ENCODE measurements around the gene LAMA1.

Gene LAMA1

DNA sequence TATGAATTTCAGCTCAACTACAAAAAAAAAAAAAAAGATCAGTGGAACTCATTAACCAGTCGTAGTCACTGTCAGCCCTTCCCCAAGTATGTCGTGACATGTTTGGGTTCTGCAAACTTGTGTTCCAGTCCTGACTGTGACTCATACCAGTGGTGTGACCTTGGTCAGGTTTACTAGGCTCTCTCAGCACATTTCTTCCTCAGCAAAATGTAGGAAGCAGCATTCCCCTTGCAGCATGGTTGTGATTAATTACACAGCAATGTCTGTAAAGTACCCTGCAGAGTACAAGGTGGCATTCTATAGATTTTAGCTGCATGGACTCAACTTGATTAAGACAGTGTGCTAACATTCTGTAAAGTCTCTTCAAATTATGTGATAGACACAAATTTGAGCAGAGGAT, 156.9 kb downstream of the LAMA1 start:
- Histone ChIP-seq H3K36me3 (ENCODE audit: control insufficient read depth in 1 of 2, insufficient read depth in 2 of 2, low read length in 2 of 2) (peaks cover 32 to 59% of the 10 kb centered on the region in 2 experiments), H3K9ac (ENCODE audit: low read length) (no peak overlapping the region), H2BK12ac (ENCODE audit: low read length) (no peak overlapping the region), H3K27ac (ENCODE audit: low read depth, low read length) (peak overlapping the region; percentile 52), H4K8ac (ENCODE audit: low read depth, low read length) (no peak overlapping the region), H2AFZ (ENCODE audit: insufficient read depth, low read length, poor library complexity) (no peak overlapping the region), H2BK5ac (ENCODE audit: low read depth, low read length, poor library complexity) (no peak overlapping the region), H3K79me2 (ENCODE audit: control insufficient read depth, insufficient read depth, low read length, poor library complexity) (no peaks in the 10 kb centered on the region), H3K4me2 (ENCODE audit: low read length) (no peak overlapping the region), H3K4me1 (ENCODE audit: control insufficient read depth in 1 of 2, insufficient read depth in 2 of 2, low read length in 2 of 2) (peaks cover 3 to 4% of the 10 kb centered on the region in 2 experiments), H3K79me1 (ENCODE audit: low read length) (no peaks in the 10 kb centered on the region), H4K12ac (ENCODE audit: low read depth, low read length) (no peak overlapping the region), H3K23ac (ENCODE audit: low read length) (no peak overlapping the region), H2AK5ac (ENCODE audit: low read length) (no peak overlapping the region), H3K14ac (ENCODE audit: low read length) (no peak overlapping the region), H3K4me3 (ENCODE audit: low read depth, low read length) (no peak overlapping the region), H3K27me3 (ENCODE audit: insufficient read depth, low read length) (no peaks in the 10 kb centered on the region), H3K9me3 (ENCODE audit: insufficient read depth, low read depth, low read length) (no peaks in the 10 kb centered on the region), H4K91ac (ENCODE audit: low read depth, low read length) (no peak overlapping the region), H2BK120ac (ENCODE audit: insufficient read depth, low read length, poor library complexity) (no peak overlapping the region), H3K4ac (ENCODE audit: low read depth, low read length) (no peak overlapping the region), H3K18ac (ENCODE audit: low read length) (no peak overlapping the region)
- DNase-seq, result peak in 1 of 2 donors; percentile 89
- no CpG with 5 or more reads among the region's 2 CpGs for WGBS (ENCODE audit: extremely low coverage, insufficient coverage, insufficient read length)

GRCh38 chr18:6960124-6960523, 157.5 kb downstream of the LAMA1 start:
- no peak overlapping the region for H3K23ac ChIP-seq (ENCODE audit: low read length)
- no peaks in the 10 kb centered on the region for H3K79me2 ChIP-seq (ENCODE audit: control insufficient read depth, insufficient read depth, low read length, poor library complexity)
- no peak overlapping the region for H2BK5ac ChIP-seq (ENCODE audit: low read depth, low read length, poor library complexity)
- no peak overlapping the region for H2BK120ac ChIP-seq (ENCODE audit: insufficient read depth, low read length, poor library complexity)
- H2BK12ac ChIP-seq (ENCODE audit: low read length), result no peak overlapping the region
- peaks cover 3 to 4% of the 10 kb centered on the region in 2 experiments for H3K4me1 ChIP-seq (ENCODE audit: control insufficient read depth in 1 of 2, insufficient read depth in 2 of 2, low read length in 2 of 2)
- no peak overlapping the region for H2AFZ ChIP-seq (ENCODE audit: insufficient read depth, low read length, poor library complexity)
- no peak for DNase-seq
- H4K91ac ChIP-seq (ENCODE audit: low read depth, low read length), result no peak overlapping the region
- H3K4me3 ChIP-seq (ENCODE audit: low read depth, low read length), result no peak overlapping the region
- no peak overlapping the region for H4K12ac ChIP-seq (ENCODE audit: low read depth, low read length)
- H3K79me1 ChIP-seq (ENCODE audit: low read length), result no peaks in the 10 kb centered on the region
- no CpG with 5 or more reads among the region's 1 CpG for WGBS (ENCODE audit: extremely low coverage, insufficient coverage, insufficient read length)
- no peak overlapping the region for H3K9ac ChIP-seq (ENCODE audit: low read length)
- no peak overlapping the region for H3K4me2 ChIP-seq (ENCODE audit: low read length)
- H4K8ac ChIP-seq (ENCODE audit: low read depth, low read length), result no peak overlapping the region
- H3K14ac ChIP-seq (ENCODE audit: low read length), result no peak overlapping the region
- no peaks in the 10 kb centered on the region for H3K27me3 ChIP-seq (ENCODE audit: insufficient read depth, low read length)
- peaks cover 36 to 61% of the 10 kb centered on the region in 2 experiments for H3K36me3 ChIP-seq (ENCODE audit: control insufficient read depth in 1 of 2, insufficient read depth in 2 of 2, low read length in 2 of 2)
- H3K4ac ChIP-seq (ENCODE audit: low read depth, low read length), result no peak overlapping the region
- H3K27ac ChIP-seq (ENCODE audit: low read depth, low read length), result peak overlapping the region; percentile 52
- no peaks in the 10 kb centered on the region for H3K9me3 ChIP-seq (ENCODE audit: insufficient read depth, low read depth, low read length)
- H3K18ac ChIP-seq (ENCODE audit: low read length), result no peak overlapping the region
- no peak overlapping the region for H2AK5ac ChIP-seq (ENCODE audit: low read length)

DNA sequence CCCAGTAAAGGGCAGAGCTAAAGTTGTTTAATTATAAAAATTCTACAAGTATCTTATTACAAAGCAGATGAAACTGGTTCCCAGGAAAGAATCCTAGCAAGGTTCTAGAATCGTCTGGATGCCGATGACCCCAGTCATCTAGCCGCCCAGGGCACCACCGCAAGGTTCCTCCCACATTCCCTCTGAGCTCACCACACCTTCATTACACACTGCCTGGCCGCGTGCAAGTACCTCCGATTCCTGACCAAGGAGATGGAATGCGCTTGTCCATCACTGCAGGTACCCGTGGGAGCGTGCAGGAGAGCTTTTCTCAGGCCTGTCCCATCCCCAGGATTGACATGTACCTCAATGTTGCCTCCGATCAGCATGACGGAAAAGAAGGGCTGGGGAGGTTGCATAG, 158.5 kb downstream of the LAMA1 start:
- H3K4ac ChIP-seq (ENCODE audit: low read depth, low read length), result no peak overlapping the region
- no CpG with 5 or more reads among the region's 12 CpGs for WGBS (ENCODE audit: extremely low coverage, insufficient coverage, insufficient read length)
- no peaks in the 10 kb centered on the region for H3K79me1 ChIP-seq (ENCODE audit: low read length)
- no peaks in the 10 kb centered on the region for H3K27me3 ChIP-seq (ENCODE audit: insufficient read depth, low read length)
- H3K9ac ChIP-seq (ENCODE audit: low read length), result no peak overlapping the region
- no peak overlapping the region for H3K18ac ChIP-seq (ENCODE audit: low read length)
- DNase-seq, result peak; percentile 92 to 94
- no peak overlapping the region for H4K12ac ChIP-seq (ENCODE audit: low read depth, low read length)
- no peak overlapping the region for H2AK5ac ChIP-seq (ENCODE audit: low read length)
- H3K9me3 ChIP-seq (ENCODE audit: insufficient read depth, low read depth, low read length), result no peaks in the 10 kb centered on the region
- no peak overlapping the region for H3K27ac ChIP-seq (ENCODE audit: low read depth, low read length)
- H3K4me3 ChIP-seq (ENCODE audit: low read depth, low read length), result no peak overlapping the region
- H3K23ac ChIP-seq (ENCODE audit: low read length), result no peak overlapping the region
- H2BK12ac ChIP-seq (ENCODE audit: low read length), result no peak overlapping the region
- H4K8ac ChIP-seq (ENCODE audit: low read depth, low read length), result no peak overlapping the region
- no peaks in the 10 kb centered on the region for H3K79me2 ChIP-seq (ENCODE audit: control insufficient read depth, insufficient read depth, low read length, poor library complexity)
- H3K4me1 ChIP-seq (ENCODE audit: control insufficient read depth in 1 of 2, insufficient read depth in 2 of 2, low read length in 2 of 2), result peaks cover 3 to 4% of the 10 kb centered on the region in 2 experiments
- H3K4me2 ChIP-seq (ENCODE audit: low read length), result no peak overlapping the region
- H3K36me3 ChIP-seq (ENCODE audit: control insufficient read depth in 1 of 2, insufficient read depth in 2 of 2, low read length in 2 of 2), result peaks cover 42 to 65% of the 10 kb centered on the region in 2 experiments
- no peak overlapping the region for H4K91ac ChIP-seq (ENCODE audit: low read depth, low read length)
- no peak overlapping the region for H2BK5ac ChIP-seq (ENCODE audit: low read depth, low read length, poor library complexity)
- H2BK120ac ChIP-seq (ENCODE audit: insufficient read depth, low read length, poor library complexity), result no peak overlapping the region
- no peak overlapping the region for H2AFZ ChIP-seq (ENCODE audit: insufficient read depth, low read length, poor library complexity)
- no peak overlapping the region for H3K14ac ChIP-seq (ENCODE audit: low read length)

DNA sequence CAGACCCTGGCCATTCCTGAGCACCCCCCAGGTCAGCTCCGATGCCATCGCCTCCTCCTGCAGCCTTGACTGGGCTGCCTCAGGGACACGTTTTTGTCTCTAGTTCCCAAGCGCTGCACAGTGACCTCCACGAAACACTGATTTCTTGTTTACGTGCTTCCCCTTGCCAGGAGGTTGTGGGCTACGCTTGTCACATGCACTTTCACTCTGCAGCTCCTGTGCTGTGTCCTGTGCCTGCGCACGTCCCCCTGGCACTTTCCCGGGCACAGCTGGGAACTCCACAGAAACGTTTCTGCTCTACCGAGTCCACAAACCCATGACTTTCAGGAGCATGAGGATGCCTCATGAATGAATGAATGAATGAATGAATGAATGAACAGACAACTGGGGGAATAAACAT, 160.6 kb downstream of the LAMA1 start:
- Histone ChIP-seq H4K12ac (ENCODE audit: low read depth, low read length) (no peak overlapping the region), H2AK5ac (ENCODE audit: low read length) (no peak overlapping the region), H3K27ac (ENCODE audit: low read depth, low read length) (no peak overlapping the region), H4K91ac (ENCODE audit: low read depth, low read length) (no peak overlapping the region), H3K4me1 (ENCODE audit: control insufficient read depth in 1 of 2, insufficient read depth in 2 of 2, low read length in 2 of 2) (peaks cover 3 to 4% of the 10 kb centered on the region in 2 experiments), H3K9ac (ENCODE audit: low read length) (no peak overlapping the region), H3K4me3 (ENCODE audit: low read depth, low read length) (no peak overlapping the region), H3K14ac (ENCODE audit: low read length) (no peak overlapping the region), H2AFZ (ENCODE audit: insufficient read depth, low read length, poor library complexity) (no peak overlapping the region), H3K9me3 (ENCODE audit: insufficient read depth, low read depth, low read length) (no peaks in the 10 kb centered on the region), H3K36me3 (ENCODE audit: control insufficient read depth in 1 of 2, insufficient read depth in 2 of 2, low read length in 2 of 2) (peaks cover 55 to 68% of the 10 kb centered on the region in 2 experiments), H4K8ac (ENCODE audit: low read depth, low read length) (no peak overlapping the region), H2BK12ac (ENCODE audit: low read length) (no peak overlapping the region), H3K23ac (ENCODE audit: low read length) (no peak overlapping the region), H3K27me3 (ENCODE audit: insufficient read depth, low read length) (no peaks in the 10 kb centered on the region), H2BK120ac (ENCODE audit: insufficient read depth, low read length, poor library complexity) (no peak overlapping the region), H3K4ac (ENCODE audit: low read depth, low read length) (no peak overlapping the region), H3K18ac (ENCODE audit: low read length) (no peak overlapping the region), H3K79me2 (ENCODE audit: control insufficient read depth, insufficient read depth, low read length, poor library complexity) (no peaks in the 10 kb centered on the region), H2BK5ac (ENCODE audit: low read depth, low read length, poor library complexity) (no peak overlapping the region), H3K79me1 (ENCODE audit: low read length) (no peaks in the 10 kb centered on the region), H3K4me2 (ENCODE audit: low read length) (no peak overlapping the region)
- DNase-seq, result no peak
- no CpG with 5 or more reads among the region's 12 CpGs for WGBS (ENCODE audit: extremely low coverage, insufficient coverage, insufficient read length)

Data from trophoblast cell (in vitro differentiated cells and primary cell).